SIG-M5 treated with dmso at 0.1 percent for 504 hours (cell line): ENCODE data around the gene CLTCL1.
"Not testable (repeated sequence)": the region's sequence is repeated elsewhere in the genome, so short reads cannot be mapped to it uniquely, and the experiment has no call there.

ENCODE experiments used
- DNase-seq: peaks from one replicate; lab custom pipeline; 2025; ENCODE audit not compliant: unreplicated experiment; lab: John Stamatoyannopoulos, UW

CLTCL1 gene

GRCh38 chr22:19177164-19178064, 114.1 kb downstream of the CLTCL1 start:
- no peak for DNase-seq

GRCh38 chr22:19176732-19177131, 114.8 kb downstream of the CLTCL1 start:
- no peak for DNase-seq

- no peak for DNase-seq
These were observed 115.3 kb downstream of the CLTCL1 start for GRCh38 chr22:19176175-19176643.

GRCh38 chr22:19175602-19176174, 115.8 kb downstream of the CLTCL1 start:
- no peak for DNase-seq

GRCh38 chr22:19175026-19175601, 116.4 kb downstream of the CLTCL1 start:
- no peak for DNase-seq

DNA sequence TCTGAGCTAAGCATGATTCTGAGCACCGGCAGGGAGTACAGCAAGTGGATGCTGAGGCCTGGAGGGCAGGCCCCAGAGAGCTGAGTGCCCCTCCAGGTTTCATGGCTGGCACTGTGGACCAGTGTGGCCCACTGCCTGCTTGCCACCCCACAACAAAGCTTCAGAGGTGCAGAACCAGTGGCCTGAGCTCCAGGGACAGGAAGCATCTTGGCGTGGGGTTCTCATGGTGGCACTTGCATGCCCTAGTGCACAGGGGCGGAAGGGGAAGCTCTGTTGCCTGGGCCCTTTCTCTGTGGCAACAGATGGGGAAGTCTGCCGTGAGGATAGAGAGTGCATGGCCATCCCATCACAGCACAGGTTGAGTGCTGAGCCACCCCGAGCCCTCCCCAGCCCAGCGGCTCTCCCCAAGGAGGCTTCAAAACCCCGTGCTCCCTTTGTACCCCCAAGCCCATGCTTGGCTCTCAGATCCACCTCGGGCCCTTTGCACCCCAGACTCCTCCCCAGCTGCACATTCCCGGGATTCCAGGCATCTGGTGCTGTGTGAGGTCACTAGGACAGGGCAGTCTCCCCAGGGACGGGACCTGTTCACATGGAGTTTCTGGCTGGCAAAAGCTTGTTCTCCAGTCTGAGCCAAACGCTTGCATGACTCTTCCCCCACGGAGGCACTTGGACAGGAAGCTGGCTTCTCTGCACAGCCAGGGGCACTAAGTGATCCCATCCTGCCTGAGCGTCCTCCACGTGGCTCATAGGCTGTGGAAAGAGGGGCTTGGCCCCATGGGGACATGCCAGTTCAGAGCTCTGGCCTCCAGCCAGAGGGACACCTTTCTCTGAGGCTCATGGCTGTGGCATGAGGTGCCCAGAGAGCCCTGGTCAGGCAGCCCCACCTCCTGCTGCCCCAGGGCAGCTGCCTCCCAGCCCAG, 117.2 kb downstream of the CLTCL1 start:
- peak; percentile 84 for DNase-seq

DNA sequence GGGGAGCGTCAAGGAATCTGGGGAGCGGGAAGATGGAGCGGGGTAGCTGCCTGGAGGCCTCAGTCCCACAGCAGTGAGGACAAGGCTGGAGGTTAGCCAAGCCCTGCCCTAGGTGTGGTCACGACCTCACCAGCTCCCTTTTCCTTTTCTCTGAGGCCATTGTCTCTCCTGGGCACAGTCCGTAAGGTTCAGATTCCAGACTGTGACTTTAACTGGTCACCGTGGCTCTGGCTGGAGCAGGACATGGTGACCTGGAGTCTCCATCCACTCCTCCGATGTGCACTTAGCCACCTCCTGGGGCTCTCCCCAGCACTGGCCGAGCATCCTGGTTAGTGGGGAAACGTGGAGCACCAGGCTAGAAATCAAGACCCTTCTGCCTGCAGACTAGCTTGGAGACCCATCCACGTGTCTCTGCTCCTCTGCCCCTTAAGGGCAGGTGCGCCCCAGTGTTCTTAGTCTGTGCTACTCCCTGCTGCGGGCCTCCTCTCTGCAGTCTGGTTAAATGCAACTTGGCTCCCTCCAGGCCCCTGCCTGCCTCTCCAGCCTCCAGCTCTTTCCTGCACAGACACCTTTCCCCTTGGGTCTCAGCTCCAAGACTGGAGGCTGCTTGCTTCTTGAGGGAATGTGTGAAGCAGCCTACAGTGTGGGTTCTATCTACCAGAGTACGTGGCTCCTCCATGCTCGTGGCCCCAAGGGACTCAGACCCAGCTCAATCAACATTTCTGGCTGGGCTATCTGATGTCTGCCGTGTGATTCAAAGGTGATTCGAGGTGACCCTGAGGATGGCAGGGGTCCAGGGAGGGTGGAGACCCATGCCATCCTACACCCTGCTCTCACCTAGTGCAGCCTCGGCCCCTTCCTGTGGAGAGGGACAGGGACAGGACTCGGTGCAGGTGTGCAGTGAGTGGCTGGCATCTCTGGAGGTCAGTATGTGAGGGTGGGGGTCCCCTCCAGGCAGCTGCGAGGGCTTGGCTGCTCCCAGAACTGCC, 118.2 kb downstream of the CLTCL1 start:
- no peak for DNase-seq

DNA sequence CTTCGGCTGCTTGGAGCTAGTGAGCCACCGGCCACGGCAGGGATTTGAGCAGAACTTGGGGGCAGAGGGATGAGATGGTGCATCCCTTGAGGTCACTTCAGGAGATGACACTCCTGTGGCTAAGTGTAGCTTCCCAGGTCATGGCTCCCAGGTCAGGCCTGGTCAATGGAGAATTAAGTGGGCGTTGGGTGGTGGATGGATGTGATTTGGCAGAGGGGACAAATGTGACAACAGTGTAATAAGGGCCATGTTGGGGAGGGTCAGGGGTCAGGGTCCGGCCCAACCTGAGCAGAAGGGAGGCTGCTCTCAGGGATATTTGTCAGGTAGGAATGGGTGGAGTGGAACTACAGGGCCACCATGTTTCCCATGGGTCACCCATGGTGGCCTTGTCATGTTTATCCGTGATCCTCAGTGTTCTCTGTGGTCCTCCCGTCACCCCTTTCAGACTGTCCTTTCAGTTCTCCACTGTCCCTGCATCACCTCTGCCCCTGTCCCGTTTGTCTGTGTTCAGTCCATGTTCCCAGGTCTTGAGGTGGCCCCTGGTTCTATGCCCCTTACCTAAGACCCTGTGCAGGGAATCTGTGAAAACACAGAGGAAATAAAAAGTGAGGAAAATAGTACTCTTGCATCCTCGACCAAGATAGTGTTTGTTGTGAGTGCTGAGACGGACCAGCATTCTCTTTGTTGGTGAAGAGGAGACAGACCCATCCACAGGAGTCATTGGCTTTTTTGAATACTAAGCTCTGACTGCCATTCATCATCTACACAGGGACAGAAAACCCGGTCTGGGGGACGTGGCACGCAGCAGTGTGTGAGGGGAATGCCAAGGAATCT, 119.1 kb downstream of the CLTCL1 start:
- no peak for DNase-seq

DNA sequence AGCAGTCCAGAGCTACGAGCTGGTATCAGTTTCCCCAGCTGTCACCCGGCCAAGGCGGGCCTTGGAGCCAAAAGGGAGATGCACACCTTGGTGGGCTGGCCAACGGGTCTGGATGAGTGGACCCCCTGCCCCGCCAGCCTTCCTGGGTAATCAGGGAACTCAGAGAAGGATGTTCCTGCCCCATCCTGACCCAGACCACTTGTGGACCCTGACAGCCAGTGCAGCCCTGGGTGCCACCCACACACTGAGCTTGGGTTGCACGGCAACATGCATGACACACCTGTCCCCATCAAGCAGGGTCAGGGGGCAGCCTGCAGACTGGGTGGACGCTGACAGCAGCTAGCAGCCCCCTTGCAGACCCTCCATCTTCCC, 121.6 kb downstream of the CLTCL1 start:
- DNase-seq: no peak

GRCh38 chr22:19169002-19169946, 122.2 kb downstream of the CLTCL1 start:
- no peak for DNase-seq

GRCh38 chr22:19168088-19168890, 123.2 kb downstream of the CLTCL1 start:
- no peak for DNase-seq

GRCh38 chr22:19167106-19167869, 124.2 kb downstream of the CLTCL1 start:
- no peak for DNase-seq

GRCh38 chr22:19166421-19166820, 125.1 kb downstream of the CLTCL1 start:
- DNase-seq: no peak

GRCh38 chr22:19164425-19164824, 127.1 kb downstream of the CLTCL1 start:
- DNase-seq: no peak

- DNase-seq: not testable (repeated sequence)
These were observed 132.9 kb downstream of the CLTCL1 start for GRCh38 chr22:19158649-19159048.

DNA sequence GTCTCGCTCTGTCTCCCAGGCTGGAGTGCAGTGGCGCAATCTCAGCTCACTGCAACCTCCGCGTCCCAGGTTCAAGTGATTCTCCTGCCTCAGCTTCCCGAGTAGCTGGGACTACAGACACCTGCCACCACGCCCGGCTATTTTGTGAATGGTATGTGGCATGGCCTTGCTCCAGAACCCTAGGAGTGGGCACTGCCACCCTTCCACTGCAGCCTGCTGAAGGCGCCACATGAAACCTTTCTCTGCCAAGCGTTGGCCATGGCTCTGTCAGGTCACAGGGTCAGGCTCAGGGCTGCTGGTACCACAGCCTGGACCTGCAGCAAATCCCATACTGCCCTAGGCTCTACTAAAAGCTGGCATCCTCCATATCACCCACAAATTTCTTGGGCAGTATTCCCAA, 135.4 kb downstream of the CLTCL1 start:
- not testable (repeated sequence) for DNase-seq
